Stimulated activated memory B cell treated with anti-CD40 and anti-IgM and Interleukin-4, amounts not matched to agents 10 μg/mL and 1 μg/mL and 100 μg/mL, for 72 hours (primary cell): ENCODE data around the gene CXXC1.
"Not testable (repeated sequence)": the region's sequence is repeated elsewhere in the genome, so short reads cannot be mapped to it uniquely, and the experiment has no call there.

Experiments used
- ATAC-seq: fragments of 150-1000 bp; cut with Tn5 transposase; 2 replicates; pipeline ENCODE4 v1.10.0; 2021
- H3K27ac Mint-ChIP-seq: one replicate; pipeline ENCODE4 v1.8.0; 2022; ENCODE audit warnings: mild to moderate bottlenecking, mixed read lengths
- H3K27me3 Mint-ChIP-seq: one replicate; pipeline ENCODE4 v1.8.0; 2022; ENCODE audit warnings: mixed read lengths
- H3K36me3 Mint-ChIP-seq: one replicate; pipeline ENCODE4 v1.8.0; 2022; ENCODE audit warnings: mixed read lengths
- H3K4me1 Mint-ChIP-seq: one replicate; pipeline ENCODE4 v1.8.0; 2022; ENCODE audit warnings: mixed read lengths
- H3K4me3 Mint-ChIP-seq: one replicate; pipeline ENCODE4 v1.8.0; 2022; ENCODE audit warnings: mild to moderate bottlenecking, moderate library complexity, mixed read lengths
- H3K9me3 Mint-ChIP-seq: one replicate; pipeline ENCODE4 v1.8.0; 2022; ENCODE audit warnings: mixed read lengths

Gene CXXC1

DNA sequence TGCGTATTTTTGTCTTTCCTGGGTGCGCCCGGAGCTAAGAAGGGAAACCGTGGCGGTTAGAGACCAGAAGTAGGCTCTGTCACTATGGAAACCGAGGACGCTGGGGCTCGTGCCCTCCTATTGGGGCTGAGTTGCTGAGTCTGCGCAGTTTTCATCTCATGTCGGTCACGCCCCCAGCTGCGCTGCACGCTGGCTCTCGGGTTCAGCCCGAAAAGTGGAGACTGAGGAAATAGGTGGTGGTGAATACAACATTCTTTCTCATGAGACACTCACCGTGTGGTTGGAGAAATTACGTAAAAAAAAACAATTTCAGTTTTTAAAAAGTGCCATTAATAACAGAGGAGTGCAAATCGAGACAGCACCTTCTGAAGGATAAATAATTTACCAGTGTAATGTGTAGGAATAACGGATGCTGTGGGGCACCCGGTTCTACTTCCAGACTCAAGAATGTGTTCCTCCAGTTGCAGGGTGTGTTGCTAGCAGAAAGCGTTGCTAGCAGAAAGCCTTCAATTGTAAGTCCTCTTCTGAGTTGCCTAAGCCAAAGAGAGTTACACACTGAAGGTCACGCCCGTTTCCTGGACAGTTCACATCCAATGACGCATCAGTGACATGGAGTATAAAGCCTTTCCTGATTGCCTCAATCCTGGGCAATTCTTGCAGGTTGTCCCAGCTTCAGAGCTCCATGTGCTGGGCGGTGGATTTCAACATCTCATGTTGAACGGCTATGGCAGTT is 20.4 kb upstream of the CXXC1 start:
- peak overlapping the region; percentile 65 for H3K27ac Mint-ChIP-seq
- no peaks in the 10 kb centered on the region for H3K9me3 Mint-ChIP-seq
- no peaks in the 10 kb centered on the region for H3K27me3 Mint-ChIP-seq
- no peaks in the 10 kb centered on the region for H3K36me3 Mint-ChIP-seq
- peak; percentile 99 for ATAC-seq
- H3K4me1 Mint-ChIP-seq = peaks cover 43% of the 10 kb centered on the region
- peak overlapping the region; percentile 94 for H3K4me3 Mint-ChIP-seq

DNA sequence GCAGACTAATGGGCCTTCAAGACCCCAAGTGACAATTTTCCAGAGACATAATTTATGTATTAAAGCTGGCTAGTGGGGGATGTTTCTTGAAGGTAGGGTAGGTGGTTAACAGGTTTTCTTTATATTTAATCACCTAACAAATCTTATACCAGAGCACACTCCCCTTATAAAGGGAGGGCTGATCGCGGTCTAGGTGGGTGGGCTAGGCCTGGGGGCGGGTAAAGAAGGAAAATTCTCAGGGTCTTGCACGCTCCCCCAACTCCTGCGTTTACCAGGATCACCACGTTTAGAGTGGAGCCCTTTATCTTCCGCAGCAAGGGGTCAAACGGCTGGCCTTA is 19.9 kb upstream of the CXXC1 start:
- Mint-ChIP-seq H3K27ac (peak overlapping the region; percentile 65), H3K4me3 (peak overlapping the region; percentile 94), H3K36me3 (no peaks in the 10 kb centered on the region), H3K9me3 (no peaks in the 10 kb centered on the region), H3K4me1 (peaks cover 37% of the 10 kb centered on the region), H3K27me3 (no peaks in the 10 kb centered on the region)
- no peak for ATAC-seq

DNA sequence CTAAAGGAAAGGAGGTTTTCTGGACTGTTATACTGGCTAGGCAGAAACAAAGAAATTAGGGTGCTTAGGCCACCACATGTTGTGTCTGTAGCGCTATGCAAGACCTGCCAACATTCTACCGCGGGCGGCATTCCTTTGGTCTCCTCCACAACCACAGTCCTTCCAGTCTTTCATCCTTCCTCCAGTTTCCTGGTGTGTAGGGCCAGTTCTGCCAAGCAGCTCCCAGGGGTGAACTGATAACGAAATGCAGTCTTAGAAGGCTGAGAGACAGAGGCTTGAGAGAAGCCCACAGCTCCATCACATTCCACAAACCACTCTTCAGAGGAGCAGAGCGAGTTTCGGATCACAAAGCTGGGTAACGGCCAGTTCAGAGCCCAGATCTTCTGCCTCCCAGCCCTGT is 19.5 kb upstream of the CXXC1 start:
- peaks cover 36% of the 10 kb centered on the region for H3K4me1 Mint-ChIP-seq
- no peaks in the 10 kb centered on the region for H3K36me3 Mint-ChIP-seq
- peak overlapping the region; percentile 94 for H3K4me3 Mint-ChIP-seq
- H3K27me3 Mint-ChIP-seq = no peaks in the 10 kb centered on the region
- no peak for ATAC-seq
- no peaks in the 10 kb centered on the region for H3K9me3 Mint-ChIP-seq
- H3K27ac Mint-ChIP-seq = peak overlapping the region; percentile 65

DNA sequence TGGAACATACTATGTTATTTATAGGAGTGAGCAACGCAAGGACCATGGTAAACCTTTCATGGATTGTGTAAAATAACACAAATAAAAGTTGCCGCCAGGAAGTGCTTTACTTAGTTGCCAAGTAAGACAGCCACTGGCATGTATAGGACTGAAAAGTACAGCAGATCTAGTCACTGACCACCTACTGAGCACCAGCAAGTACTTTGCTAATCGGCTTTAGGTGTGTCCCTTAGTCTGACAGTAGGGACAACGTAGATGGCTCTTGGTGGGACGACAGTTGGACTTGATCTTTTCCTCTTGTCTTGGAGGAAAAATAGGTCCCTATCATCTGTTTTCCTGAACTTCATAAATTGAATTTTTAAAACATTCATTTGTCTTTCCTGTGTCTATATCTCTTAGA is 13.6 kb upstream of the CXXC1 start:
- no peak overlapping the region for H3K27ac Mint-ChIP-seq
- no peak for ATAC-seq
- H3K36me3 Mint-ChIP-seq = no peaks in the 10 kb centered on the region
- H3K4me1 Mint-ChIP-seq = peaks cover 22% of the 10 kb centered on the region
- peaks cover 10% of the 10 kb centered on the region for H3K27me3 Mint-ChIP-seq
- H3K9me3 Mint-ChIP-seq = no peaks in the 10 kb centered on the region
- no peak overlapping the region for H3K4me3 Mint-ChIP-seq

DNA sequence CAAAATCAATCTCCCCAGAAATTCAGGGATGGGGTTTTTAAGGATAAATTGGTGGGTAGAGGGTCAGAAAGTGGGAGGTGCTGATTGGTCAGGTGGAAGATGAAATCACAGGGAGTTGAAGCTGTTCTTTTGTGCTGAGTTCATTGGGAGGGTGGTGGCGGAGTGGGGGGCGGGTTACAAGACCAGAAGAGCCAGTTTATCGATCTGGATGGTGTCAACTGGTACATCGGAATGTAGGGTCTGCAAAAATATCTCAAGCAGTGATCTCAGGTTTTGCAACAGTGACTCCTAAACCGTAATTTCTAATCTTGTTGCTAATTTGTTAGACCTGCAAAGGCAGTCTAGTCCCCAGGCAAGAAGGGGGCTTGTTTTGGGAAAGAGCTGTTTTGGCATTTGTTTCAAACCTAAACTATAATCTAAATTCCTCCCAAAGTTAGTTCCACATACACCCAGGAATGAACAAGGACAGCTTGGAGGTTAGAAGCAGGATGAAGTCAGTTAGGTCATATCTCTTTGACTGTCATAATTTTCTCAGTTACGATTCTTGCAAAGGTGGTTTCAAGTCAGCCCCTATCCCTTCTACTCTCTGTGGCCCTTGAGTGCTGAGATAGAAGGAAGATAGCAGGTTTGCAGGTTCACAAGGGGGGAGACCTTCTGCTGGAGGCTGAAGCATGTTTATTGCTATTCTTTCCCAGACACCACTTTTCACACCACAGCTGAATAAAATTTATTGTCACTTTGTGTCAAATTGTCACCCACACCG is 12.3 kb upstream of the CXXC1 start:
- no peak for ATAC-seq
- Mint-ChIP-seq H3K4me1 (peaks cover 22% of the 10 kb centered on the region), H3K36me3 (no peaks in the 10 kb centered on the region), H3K27ac (no peak overlapping the region), H3K4me3 (no peak overlapping the region), H3K27me3 (peaks cover 10% of the 10 kb centered on the region), H3K9me3 (no peaks in the 10 kb centered on the region)

DNA sequence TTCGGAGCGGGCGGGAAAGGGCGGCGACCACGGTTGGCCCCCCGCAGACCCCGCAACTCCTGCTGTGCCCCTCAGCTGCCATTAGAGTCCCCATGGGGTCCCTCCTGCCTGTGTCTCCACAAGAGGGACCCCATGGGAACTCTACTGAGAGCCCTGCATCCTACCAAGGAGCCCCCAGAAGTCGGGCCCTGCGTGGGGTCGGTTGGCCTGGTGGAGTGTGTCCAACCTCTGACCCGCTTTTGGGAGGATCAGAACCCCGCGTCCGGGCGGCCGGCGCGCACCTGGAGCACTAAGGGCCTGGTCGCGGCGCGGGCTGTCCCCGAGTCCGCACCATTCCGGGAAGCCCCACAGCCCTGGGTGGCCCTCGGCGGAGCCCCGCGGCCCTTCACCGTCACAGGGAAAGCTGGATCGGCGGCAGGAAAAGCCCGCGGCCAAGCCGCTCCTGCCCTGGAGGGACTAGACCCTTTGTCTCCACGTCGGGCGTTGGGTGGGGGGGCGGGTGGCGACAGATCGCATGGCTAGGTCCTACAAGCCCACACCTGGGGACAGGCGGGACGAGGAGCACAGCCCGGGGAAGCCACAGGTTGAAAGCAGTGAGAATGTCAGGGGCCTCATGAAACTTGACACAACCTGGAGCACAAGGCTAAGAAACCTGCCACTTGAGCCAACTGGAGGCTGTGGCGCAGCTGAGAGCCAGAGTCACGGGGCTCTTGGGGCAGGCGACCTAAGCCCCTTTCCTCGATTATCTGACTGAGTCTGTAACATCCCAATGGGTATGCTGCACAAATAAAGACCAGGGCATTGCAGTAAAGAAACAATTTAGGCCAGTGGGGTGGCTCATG is 11.2 kb upstream of the CXXC1 start:
- peak; percentile 21 for ATAC-seq
- no peaks in the 10 kb centered on the region for H3K36me3 Mint-ChIP-seq
- no peak overlapping the region for H3K27ac Mint-ChIP-seq
- peaks cover 10% of the 10 kb centered on the region for H3K27me3 Mint-ChIP-seq
- peaks cover 22% of the 10 kb centered on the region for H3K4me1 Mint-ChIP-seq
- H3K4me3 Mint-ChIP-seq = peak overlapping the region; percentile 75
- no peaks in the 10 kb centered on the region for H3K9me3 Mint-ChIP-seq

DNA sequence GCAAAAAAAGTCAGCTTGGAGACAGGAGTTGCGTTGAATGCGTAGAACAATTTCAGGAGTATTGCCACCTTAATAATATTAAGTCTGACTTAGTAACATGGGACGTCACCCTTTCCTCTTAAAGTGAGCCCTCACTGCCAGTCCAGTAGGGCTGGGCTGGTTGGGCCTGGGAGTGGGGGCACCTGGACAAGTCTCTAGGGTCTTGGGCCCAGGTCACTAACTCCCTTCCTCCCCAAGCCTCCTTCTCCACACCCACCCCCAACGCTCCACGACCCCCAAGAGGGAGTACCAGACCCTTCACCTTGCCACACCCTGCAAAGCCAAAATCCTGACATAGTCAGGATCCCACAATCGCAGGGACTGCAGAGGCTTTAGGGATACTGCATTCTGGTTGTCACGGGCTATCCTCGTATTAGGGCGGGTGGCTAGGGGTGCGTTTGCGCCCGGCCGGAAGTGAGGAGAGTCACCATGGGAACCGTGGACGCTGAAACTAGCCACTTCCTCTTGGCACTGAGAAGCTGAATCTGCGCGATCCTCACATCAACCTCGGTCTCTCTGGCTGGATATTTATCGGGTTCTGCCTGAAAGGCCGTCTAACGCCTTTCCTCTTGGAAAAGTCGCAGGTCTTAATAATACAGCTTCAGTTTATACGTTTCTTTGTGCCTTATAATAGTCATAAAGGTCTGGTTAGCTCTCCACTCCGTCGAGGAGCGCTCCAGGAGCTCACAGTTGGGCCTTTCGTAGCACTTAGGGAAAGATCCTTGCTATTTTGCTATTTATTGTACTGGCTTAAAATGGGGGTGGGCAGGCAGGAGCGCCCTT is 10.3 kb upstream of the CXXC1 start:
- peak; percentile 99 for ATAC-seq
- Mint-ChIP-seq H3K4me3 (peak overlapping the region; percentile 75), H3K4me1 (peaks cover 22% of the 10 kb centered on the region), H3K36me3 (no peaks in the 10 kb centered on the region), H3K9me3 (no peaks in the 10 kb centered on the region), H3K27ac (peak overlapping the region; percentile 53), H3K27me3 (peaks cover 10% of the 10 kb centered on the region)

DNA sequence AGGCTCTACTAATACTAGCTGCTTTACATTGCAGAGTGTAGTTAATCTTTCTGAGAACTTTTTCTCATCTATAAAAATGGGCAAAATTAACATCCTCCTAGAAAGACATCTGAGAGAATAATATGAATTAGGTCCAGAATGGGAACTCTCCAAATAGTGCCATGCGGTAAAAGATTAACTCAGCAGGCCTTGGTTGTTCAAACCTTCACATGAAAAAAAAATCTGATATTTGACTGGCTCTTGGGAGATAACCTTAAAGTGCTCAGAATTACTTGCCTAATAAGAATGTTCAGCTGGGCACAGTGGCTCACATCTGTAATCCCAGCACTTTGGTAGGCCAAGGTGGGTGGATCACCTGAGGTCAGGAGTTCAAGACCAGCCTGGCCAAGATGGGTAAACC is 5.5 kb upstream of the CXXC1 start:
- no peaks in the 10 kb centered on the region for H3K27me3 Mint-ChIP-seq
- H3K4me3 Mint-ChIP-seq = no peak overlapping the region
- no peaks in the 10 kb centered on the region for H3K9me3 Mint-ChIP-seq
- H3K4me1 Mint-ChIP-seq = peaks cover 14% of the 10 kb centered on the region
- H3K27ac Mint-ChIP-seq = no peak overlapping the region
- no peaks in the 10 kb centered on the region for H3K36me3 Mint-ChIP-seq
- ATAC-seq = no peak

DNA sequence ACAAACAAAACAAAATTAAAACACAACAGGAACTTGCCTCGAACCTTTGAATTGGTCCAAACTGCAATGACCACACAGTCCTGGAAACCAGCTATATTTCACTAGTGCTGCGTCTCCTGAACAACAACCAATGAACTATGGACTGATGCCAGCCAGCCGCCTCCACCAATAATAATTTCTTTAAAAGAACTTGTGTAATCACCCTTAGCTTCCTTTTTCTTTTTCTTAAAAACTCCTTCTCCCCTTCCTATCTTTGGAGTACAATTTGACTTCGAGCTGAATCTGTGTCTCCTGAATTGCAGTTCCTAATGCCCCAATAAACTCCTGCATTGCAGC is 1.6 kb upstream of the CXXC1 start:
- Mint-ChIP-seq H3K9me3 (no peaks in the 10 kb centered on the region), H3K4me3 (peak overlapping the region; percentile 69), H3K36me3 (peaks cover 30% of the 10 kb centered on the region), H3K27ac (peak overlapping the region; percentile 49), H3K27me3 (no peaks in the 10 kb centered on the region), H3K4me1 (peaks cover 26% of the 10 kb centered on the region)
- no peak for ATAC-seq

DNA sequence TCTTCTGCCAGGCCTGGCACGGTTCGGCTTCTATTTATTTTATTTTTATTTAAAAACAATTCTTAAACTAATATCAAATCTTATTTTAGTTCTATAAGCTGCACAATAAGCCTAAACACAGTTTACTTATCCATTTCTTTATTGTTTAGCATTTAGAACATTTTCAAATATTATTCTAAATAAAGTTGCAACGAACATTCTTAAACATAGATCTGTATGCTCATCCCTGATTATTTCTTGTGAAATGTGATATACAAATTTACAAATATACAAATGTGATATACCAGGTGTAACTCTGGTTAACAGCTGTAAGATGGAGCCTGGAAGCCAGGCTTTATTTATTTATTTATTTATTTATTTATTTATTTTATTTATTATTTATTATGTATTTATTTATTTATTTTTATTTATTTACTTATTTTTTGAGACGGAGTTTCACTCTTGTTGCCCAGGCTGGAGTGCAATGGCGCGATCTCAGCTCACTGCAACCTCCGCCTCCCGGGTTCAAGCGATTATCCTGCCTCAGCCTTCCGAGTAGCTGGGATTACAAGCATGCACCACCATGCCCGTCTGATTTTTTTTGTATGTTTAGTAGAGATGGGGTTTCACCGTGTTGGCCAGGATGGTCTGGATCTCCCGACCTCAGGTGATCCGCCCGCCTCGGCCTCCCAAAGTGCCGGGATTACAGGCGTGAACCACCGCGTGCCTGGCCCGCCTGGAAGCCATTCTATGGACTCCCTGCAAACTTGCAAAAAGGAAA is 1.0 kb upstream of the CXXC1 start:
- Mint-ChIP-seq H3K36me3 (peaks cover 36% of the 10 kb centered on the region), H3K4me3 (peak overlapping the region; percentile 95), H3K27ac (peak overlapping the region; percentile 90), H3K4me1 (peaks cover 26% of the 10 kb centered on the region)
- ATAC-seq, H3K9me3 Mint-ChIP-seq, H3K27me3 Mint-ChIP-seq: not testable (repeated sequence)

DNA sequence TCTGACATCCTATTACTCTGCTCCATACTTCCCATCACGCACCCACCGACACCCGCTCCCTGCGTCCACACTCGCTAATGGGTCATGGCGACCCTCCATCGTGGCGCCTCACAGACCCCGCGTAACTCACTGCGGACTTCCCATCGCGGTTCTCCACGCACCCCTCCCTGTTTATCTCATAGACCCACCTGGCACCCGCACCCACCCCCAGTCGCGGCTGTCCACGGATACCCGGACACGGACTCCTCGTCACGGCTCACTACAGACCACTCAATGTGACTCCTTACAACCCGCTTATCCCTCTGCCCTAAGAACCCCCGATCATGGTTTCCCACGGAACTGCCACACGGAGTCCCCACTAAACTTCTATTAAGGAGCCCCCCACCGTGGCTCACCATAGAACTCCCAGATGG is 458 bp downstream of the CXXC1 start:
- H3K4me1 Mint-ChIP-seq = peaks cover 37% of the 10 kb centered on the region
- peak; percentile 1 for ATAC-seq

DNA sequence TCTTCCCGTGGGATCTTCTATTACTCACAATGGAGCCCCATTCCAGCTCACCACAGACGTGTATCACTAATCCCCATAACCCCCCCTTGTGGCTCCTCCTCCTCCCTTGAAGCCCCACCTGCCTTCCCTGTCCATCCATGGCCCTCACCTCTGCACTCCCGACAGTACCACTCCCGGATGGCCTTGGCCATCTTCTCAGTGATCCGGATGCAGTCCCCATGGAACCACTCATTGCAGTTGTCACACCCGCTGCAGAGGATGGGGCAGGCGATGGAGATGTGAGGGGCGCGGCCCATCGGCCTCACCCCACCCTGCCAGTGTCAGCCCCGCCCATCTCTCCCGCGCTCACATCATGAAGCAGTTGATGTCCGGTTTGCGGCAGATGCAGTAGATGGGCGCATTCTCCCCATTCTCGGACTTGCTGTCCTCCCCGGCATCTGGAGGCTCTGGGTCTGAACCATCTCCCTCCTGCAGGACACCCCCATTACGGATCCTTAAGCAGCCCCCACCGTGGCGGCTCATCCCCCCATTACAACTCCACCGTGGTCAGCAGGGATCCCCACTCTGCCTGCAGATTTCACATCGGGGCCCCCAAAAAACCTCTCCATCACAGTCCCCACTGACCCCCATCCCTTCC is 983 bp downstream of the CXXC1 start:
- Mint-ChIP-seq H3K27me3 (no peaks in the 10 kb centered on the region), H3K36me3 (peaks cover 51% of the 10 kb centered on the region), H3K4me1 (peaks cover 42% of the 10 kb centered on the region)

More for the DNA sequence above, 458 bp downstream of the CXXC1 start:
- H3K4me3 Mint-ChIP-seq = peak overlapping the region; percentile 95
- H3K36me3 Mint-ChIP-seq = peaks cover 50% of the 10 kb centered on the region
- H3K9me3 Mint-ChIP-seq = peaks cover 3% of the 10 kb centered on the region
- no peaks in the 10 kb centered on the region for H3K27me3 Mint-ChIP-seq
- peak overlapping the region; percentile 90 for H3K27ac Mint-ChIP-seq

DNA sequence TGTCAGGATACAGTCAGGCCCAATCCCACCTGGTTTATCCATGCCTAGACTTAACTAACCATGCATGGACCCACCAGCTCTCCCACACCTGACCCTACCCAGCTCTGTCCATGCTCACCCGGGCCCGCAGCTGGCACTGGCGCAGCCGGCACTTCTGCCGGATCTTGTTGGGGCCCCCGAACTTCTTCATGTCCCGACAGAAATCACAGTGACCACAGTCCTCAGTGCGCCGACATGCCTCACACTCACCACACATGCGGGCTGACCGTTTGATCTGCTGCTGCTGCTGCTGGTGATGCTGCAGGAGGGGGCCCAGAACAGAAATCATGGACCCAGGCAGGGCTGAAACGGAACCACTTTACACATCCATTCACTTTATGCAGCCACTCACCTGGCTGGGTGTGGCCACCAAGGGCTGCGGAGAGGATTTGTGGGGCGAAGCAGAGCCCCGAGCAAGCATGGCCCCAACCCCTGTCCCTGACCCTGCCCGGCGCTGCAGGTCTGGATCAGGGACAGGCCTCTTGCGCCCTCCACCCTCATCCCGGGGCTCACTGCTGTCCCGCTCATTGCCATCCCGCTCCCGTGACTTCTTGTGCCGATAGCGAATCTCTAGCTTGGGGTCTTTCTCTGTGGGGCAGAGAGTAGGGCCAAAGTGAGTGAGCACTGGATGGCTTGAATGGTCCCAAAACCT is 1.7 kb downstream of the CXXC1 start:
- ATAC-seq = no peak
- peaks cover 57% of the 10 kb centered on the region for H3K36me3 Mint-ChIP-seq
- peak overlapping the region; percentile 90 for H3K27ac Mint-ChIP-seq
- peaks cover 49% of the 10 kb centered on the region for H3K4me1 Mint-ChIP-seq
- H3K4me3 Mint-ChIP-seq = peak overlapping the region; percentile 95
- H3K9me3 Mint-ChIP-seq = peaks cover 3% of the 10 kb centered on the region
- H3K27me3 Mint-ChIP-seq = no peaks in the 10 kb centered on the region

More for the DNA sequence above, 983 bp downstream of the CXXC1 start:
- H3K9me3 Mint-ChIP-seq = peaks cover 3% of the 10 kb centered on the region
- peak overlapping the region; percentile 90 for H3K27ac Mint-ChIP-seq
- no peak for ATAC-seq
- peak overlapping the region; percentile 95 for H3K4me3 Mint-ChIP-seq
